A673 (cell line): ENCODE results near the gene VARS1.

Source experiments
- CTCF ChIP-seq: fragments of 300-800, 200-600 bp; sonication (generic); conservative IDR thresholded peaks from 2 replicates; pipeline ENCODE4 v1.5.1; 2017; ENCODE audit warnings: low read depth, mild to moderate bottlenecking, antibody characterized with exemption, low read length, moderate library complexity, mixed read lengths
- EZH2 ChIP-seq: fragments of 200-600 bp; sonication (generic); IDR thresholded peaks from 2 replicates; pipeline ENCODE4 v1.6.1; 2017; ENCODE audit warnings: borderline replicate concordance, low read depth, mild to moderate bottlenecking, mixed read lengths, antibody characterized with exemption, low read length; ENCODE audit not compliant: poor library complexity, severe bottlenecking

GRCh38 chr6:31796993-31797385 is 1.4 kb upstream of the VARS1 start:
- TF ChIP-seq CTCF (no peak), EZH2 (no peak)
